ENCODE results near the gene SPATS2.

DNA sequence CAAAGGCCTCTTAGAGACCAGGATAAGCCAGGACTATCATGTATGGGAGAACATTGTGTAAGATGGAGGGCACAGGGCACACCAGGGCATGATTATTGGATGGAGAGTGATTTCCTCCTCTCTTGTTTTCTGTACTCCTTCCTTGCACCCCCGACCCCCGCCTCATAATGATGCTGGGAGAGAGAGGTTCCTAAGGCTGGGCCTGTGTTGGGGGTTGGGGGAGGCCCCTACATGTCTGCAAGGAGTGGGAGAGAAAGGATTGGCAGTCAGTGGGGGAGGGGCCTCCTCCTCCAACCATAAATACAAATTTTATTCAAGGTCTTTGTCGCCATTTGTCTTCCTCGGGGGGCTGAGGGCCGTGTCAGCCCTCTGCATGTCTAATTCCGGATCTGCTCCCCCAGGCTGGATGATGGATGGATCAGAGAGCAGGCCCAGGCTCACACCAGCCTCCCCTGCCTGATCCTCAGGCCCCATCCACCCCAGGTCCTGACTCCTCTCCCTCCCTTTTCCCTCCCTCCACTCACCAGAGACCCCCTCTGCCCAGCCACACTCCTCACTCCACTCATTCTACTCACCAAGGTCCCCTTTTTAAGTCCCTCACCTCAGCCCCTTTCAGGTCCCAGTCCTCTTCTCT is 28.3 kb upstream of the SPATS2 start:
- TF ChIP-seq CTCF (IDR thresholded peaks at IDR 0.05; ENCODE audit: extremely low read depth in 1 of 2, insufficient read depth in 1 of 2, low read depth in 1 of 2, low read length in 2 of 2): no peak
- TF ChIP-seq POLR2A (IDR thresholded peaks at IDR 0.05; ENCODE audit: low read depth, low read length): no peak
- TF ChIP-seq EZH2 (IDR thresholded peaks at IDR 0.05; ENCODE audit: borderline replicate concordance, low read depth, low read length, severe bottlenecking): no peak
- TF ChIP-seq MAX (IDR thresholded peaks at IDR 0.05; ENCODE audit: insufficient read depth, insufficient read length): no peak

Measured in endothelial cell of umbilical vein (primary cell).